ENCODE measurements around the gene EN2.

The EN2 gene

DNA sequence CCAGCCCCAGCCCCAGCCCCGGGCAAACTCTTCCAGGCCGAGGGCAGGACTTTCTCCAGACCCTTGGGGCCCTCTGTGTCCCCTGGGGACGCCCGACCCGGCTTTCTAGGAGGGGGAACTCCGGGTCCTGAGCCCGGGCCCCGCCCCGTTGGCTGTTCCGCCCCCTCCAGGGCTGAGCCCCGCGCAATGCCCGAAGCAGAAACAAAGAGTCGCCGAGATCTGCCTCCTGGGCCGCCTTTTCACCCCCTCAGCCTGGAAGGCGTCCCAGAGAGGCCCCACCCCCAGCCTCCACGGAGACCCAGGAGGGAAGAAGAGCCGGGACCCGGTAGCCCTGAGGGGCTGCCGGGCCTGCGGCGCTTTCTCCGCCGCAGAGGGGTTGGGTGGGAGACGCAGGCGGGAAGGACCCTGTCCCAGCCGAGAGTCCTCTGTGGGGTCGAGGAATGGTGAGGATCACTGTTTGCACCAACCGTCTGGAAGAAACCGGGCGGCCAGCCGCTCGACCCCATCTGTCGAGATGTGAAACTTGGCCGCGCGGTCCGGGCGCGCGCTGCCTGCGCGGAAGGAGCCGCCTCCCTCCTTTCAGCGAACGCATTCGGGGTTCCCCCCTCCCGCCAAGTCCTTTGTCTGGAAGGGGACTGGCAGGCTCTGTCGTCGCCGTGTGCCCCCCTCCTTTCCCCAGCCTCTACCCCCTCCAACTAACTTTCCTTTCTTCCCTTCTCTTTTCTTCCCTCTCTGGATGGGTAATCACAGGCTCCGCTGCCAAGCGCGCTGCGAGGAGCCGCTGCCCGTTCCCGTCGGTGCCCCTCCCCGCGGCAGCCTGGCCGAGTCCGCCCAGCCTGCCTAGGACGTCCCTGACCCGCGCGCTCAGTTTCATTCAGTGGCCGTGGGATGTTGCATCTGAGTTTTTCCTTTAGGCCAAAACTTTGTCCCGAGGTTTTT lies 10.2 kb downstream of the EN2 start:
- TF ChIP-seq, protein P1, sequence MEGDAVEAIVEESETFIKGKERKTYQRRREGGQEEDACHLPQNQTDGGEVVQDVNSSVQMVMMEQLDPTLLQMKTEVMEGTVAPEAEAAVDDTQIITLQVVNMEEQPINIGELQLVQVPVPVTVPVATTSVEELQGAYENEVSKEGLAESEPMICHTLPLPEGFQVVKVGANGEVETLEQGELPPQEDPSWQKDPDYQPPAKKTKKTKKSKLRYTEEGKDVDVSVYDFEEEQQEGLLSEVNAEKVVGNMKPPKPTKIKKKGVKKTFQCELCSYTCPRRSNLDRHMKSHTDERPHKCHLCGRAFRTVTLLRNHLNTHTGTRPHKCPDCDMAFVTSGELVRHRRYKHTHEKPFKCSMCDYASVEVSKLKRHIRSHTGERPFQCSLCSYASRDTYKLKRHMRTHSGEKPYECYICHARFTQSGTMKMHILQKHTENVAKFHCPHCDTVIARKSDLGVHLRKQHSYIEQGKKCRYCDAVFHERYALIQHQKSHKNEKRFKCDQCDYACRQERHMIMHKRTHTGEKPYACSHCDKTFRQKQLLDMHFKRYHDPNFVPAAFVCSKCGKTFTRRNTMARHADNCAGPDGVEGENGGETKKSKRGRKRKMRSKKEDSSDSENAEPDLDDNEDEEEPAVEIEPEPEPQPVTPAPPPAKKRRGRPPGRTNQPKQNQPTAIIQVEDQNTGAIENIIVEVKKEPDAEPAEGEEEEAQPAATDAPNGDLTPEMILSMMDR (IDR thresholded peaks at IDR 0.05; ENCODE audit: low read depth, low read length): no peak
- no peak for TF ChIP-seq EZH2phosphoT487 (IDR thresholded peaks at IDR 0.05; ENCODE audit: low read depth)
- Histone ChIP-seq H3K36me3 (replicated peaks; ENCODE audit: low read depth, low read length) (no peaks in the 10 kb centered on the region), H3K27ac (ENCODE audit: low read length) (no peak overlapping the region), H3K4me3 (ENCODE audit: low read length) (no peak overlapping the region), H3K79me2 (ENCODE audit: low read length) (no peaks in the 10 kb centered on the region), H3K9ac (ENCODE audit: low read length) (no peak overlapping the region), H3K9me3 (ENCODE audit: insufficient read depth, low read length) (no peaks in the 10 kb centered on the region), H3K4me1 (ENCODE audit: low read length) (peaks cover 10% of the 10 kb centered on the region), H3K4me2 (ENCODE audit: low read length) (no peak overlapping the region), H2AFZ (ENCODE audit: low read depth, low read length) (no peak overlapping the region), H3K27me3 (ENCODE audit: low read depth, low read length) (peaks cover 41% of the 10 kb centered on the region), H4K20me1 (ENCODE audit: insufficient read depth, low read length) (no peaks in the 10 kb centered on the region)

DNA sequence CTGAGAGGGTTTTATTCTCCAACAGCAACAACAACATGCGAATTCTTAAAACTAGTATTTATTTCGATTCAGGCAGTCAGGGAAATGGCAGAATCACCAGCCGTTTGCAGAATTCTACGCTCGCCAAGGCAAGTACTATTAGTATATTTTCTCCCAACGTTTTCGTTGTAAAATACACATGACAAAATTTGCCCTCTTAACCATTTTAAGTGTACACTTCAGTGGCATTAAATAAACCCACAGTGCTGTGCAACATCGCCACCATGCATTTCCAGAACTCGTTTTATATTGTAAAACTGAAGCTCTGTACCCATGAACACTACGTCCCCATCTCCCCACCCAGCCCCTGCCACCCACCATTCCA lies 10.8 kb downstream of the EN2 start:
- H4K20me1 ChIP-seq (ENCODE audit: insufficient read depth, low read length): no peaks in the 10 kb centered on the region
- H3K4me3 ChIP-seq (ENCODE audit: low read length): no peak overlapping the region
- no peaks in the 10 kb centered on the region for H3K9me3 ChIP-seq (ENCODE audit: insufficient read depth, low read length)
- H2AFZ ChIP-seq (ENCODE audit: low read depth, low read length): no peak overlapping the region
- H3K27me3 ChIP-seq (ENCODE audit: low read depth, low read length): peaks cover 48% of the 10 kb centered on the region
- no peak overlapping the region for H3K9ac ChIP-seq (ENCODE audit: low read length)
- no peak overlapping the region for H3K4me2 ChIP-seq (ENCODE audit: low read length)
- no peak for TF ChIP-seq EZH2phosphoT487 (IDR thresholded peaks at IDR 0.05; ENCODE audit: low read depth)
- TF ChIP-seq, protein P1 (IDR thresholded peaks at IDR 0.05; ENCODE audit: low read depth, low read length): no peak
- H3K4me1 ChIP-seq (ENCODE audit: low read length): peaks cover 10% of the 10 kb centered on the region
- no peaks in the 10 kb centered on the region for H3K79me2 ChIP-seq (ENCODE audit: low read length)
- no peak overlapping the region for H3K27ac ChIP-seq (ENCODE audit: low read length)
- H3K36me3 ChIP-seq (replicated peaks; ENCODE audit: low read depth, low read length): no peaks in the 10 kb centered on the region

GRCh38 chr7:155469311-155470185 lies 11.6 kb downstream of the EN2 start:
- Histone ChIP-seq H3K4me2 (ENCODE audit: low read length) (no peak overlapping the region), H3K9ac (ENCODE audit: low read length) (no peak overlapping the region), H3K4me1 (ENCODE audit: low read length) (peaks cover 10% of the 10 kb centered on the region), H3K27me3 (ENCODE audit: low read depth, low read length) (peaks cover 51% of the 10 kb centered on the region), H4K20me1 (ENCODE audit: insufficient read depth, low read length) (no peaks in the 10 kb centered on the region), H3K9me3 (ENCODE audit: insufficient read depth, low read length) (no peaks in the 10 kb centered on the region), H3K4me3 (ENCODE audit: low read length) (no peak overlapping the region), H2AFZ (ENCODE audit: low read depth, low read length) (no peak overlapping the region), H3K27ac (ENCODE audit: low read length) (no peak overlapping the region), H3K36me3 (replicated peaks; ENCODE audit: low read depth, low read length) (no peaks in the 10 kb centered on the region), H3K79me2 (ENCODE audit: low read length) (no peaks in the 10 kb centered on the region)
- no peak for TF ChIP-seq EZH2phosphoT487 (IDR thresholded peaks at IDR 0.05; ENCODE audit: low read depth)
- TF ChIP-seq, protein P1 (IDR thresholded peaks at IDR 0.05; ENCODE audit: low read depth, low read length): no peak

DNA sequence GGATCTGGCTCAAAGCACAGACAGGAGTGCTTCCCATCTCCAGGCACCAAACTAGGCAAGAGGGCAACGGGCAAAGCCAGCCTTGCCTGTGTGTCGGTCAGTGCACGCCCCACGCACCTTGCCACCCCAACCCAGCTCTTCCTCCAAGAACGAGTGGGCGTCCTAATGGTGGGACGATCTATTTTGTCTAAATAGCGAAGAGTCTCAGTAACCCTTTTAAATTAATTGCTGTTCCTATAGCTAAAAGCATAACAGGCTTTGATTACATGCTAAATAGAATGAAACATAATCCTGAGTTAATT lies 12.2 kb downstream of the EN2 start:
- no peaks in the 10 kb centered on the region for H3K79me2 ChIP-seq (ENCODE audit: low read length)
- H3K9me3 ChIP-seq (ENCODE audit: insufficient read depth, low read length): no peaks in the 10 kb centered on the region
- H3K4me1 ChIP-seq (ENCODE audit: low read length): peaks cover 10% of the 10 kb centered on the region
- H3K27me3 ChIP-seq (ENCODE audit: low read depth, low read length): peaks cover 57% of the 10 kb centered on the region
- no peak for TF ChIP-seq EZH2phosphoT487 (IDR thresholded peaks at IDR 0.05; ENCODE audit: low read depth)
- TF ChIP-seq, protein P1 (IDR thresholded peaks at IDR 0.05; ENCODE audit: low read depth, low read length): no peak
- H3K4me3 ChIP-seq (ENCODE audit: low read length): no peak overlapping the region
- no peak overlapping the region for H3K4me2 ChIP-seq (ENCODE audit: low read length)
- H2AFZ ChIP-seq (ENCODE audit: low read depth, low read length): no peak overlapping the region
- no peak overlapping the region for H3K27ac ChIP-seq (ENCODE audit: low read length)
- H3K9ac ChIP-seq (ENCODE audit: low read length): no peak overlapping the region
- no peaks in the 10 kb centered on the region for H4K20me1 ChIP-seq (ENCODE audit: insufficient read depth, low read length)
- no peaks in the 10 kb centered on the region for H3K36me3 ChIP-seq (replicated peaks; ENCODE audit: low read depth, low read length)
